Amniotic epithelial cell (primary cell): ENCODE data around the gene TMEM131.

Experiments
- DNase-seq: peaks from one replicate; pipeline ENCODE4 v3.0.0-alpha.2; 2010; ENCODE audit warnings: low read depth

Gene TMEM131

GRCh38 chr2:97759727-97760407 is 235.9 kb downstream of the TMEM131 start:
- DNase-seq, result no peak

GRCh38 chr2:97758131-97758705 is 237.5 kb downstream of the TMEM131 start:
- no peak for DNase-seq

DNA sequence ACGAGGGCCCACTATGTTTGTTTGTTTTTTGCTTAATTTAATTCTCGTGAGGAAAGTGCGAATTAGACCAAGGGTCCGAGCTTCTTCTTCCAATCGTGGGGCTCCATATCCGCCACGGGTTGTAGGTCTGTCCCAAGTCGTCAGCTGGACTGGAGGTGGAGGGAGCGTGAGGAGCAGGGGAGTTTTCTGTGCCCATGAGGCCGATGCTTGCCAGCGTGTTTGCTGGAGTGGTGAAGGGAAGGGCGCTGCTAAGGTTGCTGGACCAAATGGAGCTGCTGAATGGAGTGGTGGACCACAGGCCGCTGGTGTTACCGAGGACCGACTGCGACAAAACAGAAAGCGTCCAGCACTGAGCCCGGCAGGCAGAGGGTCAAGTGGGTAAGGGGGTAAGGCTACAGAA is 238.7 kb downstream of the TMEM131 start:
- no peak for DNase-seq

DNA sequence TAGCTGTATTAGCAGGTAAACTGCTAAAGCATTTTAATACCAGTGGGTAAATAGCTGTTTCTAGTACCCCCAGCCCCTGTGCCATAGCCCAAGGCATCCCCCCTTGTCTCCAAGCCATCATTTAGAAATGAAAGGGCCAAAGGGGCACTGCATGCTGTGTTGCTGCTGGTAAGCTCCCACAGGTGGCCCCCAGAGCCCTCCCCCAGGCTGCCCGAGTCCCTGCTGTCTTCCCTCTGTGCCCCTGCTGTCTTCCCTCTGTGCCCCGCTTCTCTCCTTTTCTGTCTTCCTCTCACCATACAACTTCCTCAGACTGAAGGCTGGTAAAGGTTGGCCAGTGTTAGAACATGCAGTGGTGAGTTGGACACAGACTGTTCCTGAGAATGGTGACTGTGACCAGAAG is 240.3 kb downstream of the TMEM131 start:
- DNase-seq, result no peak

- DNase-seq, result no peak
Measured at GRCh38 chr2:97754690-97755346, 240.9 kb downstream of the TMEM131 start.

DNA sequence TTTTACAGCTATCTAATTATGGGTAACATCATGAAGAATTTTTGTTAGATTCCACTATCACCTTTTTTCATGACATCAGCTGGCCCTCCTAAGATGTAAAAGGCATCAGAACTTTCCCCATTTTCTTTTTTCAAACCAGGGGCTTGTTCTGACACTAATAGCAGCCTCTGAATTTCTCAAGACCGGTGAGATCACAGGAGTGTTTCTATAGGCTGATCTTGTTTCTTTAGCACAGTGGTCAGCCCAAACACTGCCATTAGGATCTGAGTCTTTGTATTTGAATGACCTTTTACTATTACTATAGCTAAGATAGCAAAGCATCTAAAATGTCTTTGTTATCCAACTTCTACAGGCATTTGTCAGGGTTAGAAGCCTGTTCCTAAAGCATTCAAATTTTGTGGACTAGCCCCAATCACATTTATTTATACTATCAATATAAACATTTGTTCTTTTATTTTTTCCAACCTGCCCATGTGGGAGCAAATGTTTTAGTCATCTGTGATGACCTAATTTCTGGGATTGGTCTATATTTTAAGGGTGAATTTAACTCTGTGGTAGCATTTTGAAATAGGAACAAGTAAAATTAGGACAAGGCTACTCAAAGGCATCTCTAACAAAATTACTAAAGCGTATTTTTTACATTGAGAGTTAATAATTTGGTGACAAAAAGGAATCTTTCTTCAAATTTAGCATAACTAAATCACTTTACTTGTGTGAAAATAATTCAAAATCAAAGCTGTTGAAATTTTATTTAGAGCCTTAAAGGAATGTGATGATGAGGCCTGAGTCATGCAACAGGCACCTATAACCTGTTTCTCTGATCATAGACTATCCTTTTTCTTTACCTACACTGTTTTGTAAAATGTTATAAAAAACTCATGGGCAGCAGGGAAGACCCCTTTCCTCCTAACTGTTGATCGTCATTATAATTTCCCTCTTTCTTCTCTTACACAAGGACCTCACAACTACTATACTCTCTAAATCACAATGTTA is 243.1 kb downstream of the TMEM131 start:
- DNase-seq, result peak; percentile 19

- DNase-seq, result peak; percentile 20
Measured at GRCh38 chr2:97751752-97752151, 244.0 kb downstream of the TMEM131 start.

GRCh38 chr2:97750017-97750416 is 245.7 kb downstream of the TMEM131 start:
- DNase-seq, result no peak

GRCh38 chr2:97749581-97749980 is 246.2 kb downstream of the TMEM131 start:
- DNase-seq, result no peak

GRCh38 chr2:97747716-97748115 is 248.0 kb downstream of the TMEM131 start:
- peak; percentile 44 for DNase-seq

DNA sequence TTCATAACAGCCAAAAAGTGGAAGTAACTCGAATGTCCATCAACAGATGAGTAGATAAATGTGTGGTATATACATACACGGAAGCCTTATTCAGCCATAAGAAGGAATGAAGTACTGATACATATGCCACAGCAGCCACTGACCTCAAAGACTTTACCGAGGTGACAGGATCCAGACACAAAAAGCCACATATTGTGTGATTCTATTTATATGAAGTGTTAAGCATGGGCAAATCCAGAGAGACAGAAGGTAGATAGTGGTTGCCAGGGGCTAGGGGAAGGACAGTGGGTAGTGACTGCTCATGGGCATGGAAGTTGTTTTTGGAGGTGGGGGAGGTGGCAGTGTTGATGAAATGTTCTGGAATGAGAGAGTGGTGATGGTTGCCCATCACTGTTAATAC is 248.5 kb downstream of the TMEM131 start:
- no peak for DNase-seq

GRCh38 chr2:97745474-97746174 is 250.1 kb downstream of the TMEM131 start:
- DNase-seq, result no peak

- no peak for DNase-seq
Measured at GRCh38 chr2:97743913-97744312, 251.8 kb downstream of the TMEM131 start.

DNA sequence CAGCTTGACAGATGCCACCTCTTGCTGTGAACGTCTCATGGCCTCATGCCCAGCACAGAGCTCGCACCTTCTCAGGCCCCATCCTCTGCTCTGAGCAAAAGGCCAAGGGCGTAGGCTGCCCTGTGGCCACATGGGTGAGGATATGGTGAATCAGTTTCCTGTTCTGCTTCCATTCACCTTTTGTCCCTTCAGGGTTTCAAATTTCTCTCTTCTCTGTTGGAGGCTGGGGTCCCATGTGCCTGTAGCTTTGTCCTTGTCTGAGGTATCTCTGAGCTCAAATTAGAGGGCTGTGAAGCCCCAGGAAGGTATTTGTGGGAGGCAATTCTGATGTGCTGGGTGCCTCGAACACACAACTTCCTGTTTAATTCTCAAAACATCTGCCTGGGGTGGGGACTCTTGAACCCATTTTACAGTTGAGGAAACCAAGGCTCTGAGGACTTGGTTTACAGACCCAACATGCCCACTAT is 253.3 kb downstream of the TMEM131 start:
- DNase-seq, result no peak

- DNase-seq, result no peak
Measured at GRCh38 chr2:97741686-97742085, 254.1 kb downstream of the TMEM131 start.

DNA sequence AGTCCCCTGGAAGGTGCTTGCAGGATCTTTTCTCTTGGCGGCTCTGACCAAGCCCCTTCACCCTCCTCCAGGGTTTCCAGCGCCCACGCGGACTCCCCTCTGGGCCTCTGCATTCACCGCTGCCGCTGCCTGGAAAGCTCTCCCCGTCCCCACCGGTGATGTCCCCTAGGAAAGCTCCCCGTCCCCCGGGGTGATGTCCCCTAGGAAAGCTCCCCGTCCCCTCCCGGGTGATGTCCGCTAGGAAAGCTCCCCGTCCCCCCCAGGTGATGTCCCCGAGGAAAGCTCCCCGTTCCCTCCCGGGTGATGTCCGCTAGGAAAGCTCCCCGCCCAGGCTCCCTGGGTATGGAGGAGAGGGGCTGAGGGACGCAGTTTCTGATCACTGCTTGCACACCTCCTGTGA is 254.5 kb downstream of the TMEM131 start:
- DNase-seq, result no peak

DNA sequence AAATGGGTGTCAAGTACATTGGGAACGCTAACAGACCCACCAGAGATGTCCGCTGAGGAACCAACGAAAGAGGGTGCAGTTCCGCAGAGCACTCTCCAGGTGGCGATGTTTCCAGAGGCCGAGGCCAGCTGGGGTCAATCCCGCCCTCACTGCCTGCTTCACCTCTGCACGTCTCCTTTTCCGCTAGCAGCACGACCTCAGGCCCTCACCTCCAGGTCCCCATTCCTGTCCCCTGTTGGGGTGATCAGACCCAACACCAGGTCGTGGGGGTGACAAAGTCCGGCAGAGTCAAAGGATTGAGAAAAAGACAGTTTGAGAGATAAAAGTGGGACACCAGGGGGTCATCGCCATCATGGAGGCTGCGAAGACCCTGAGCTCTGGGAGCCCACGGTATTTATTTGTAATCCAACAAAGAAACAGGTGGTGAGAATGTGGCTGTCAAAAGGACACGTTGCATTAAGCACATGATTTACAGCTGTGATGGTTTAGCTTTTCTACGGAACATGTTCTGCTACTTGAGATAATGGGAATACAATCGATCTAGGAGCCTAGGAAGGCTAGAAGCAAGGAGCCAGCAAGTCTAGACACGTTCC is 255.1 kb downstream of the TMEM131 start:
- DNase-seq, result peak; percentile 42

DNA sequence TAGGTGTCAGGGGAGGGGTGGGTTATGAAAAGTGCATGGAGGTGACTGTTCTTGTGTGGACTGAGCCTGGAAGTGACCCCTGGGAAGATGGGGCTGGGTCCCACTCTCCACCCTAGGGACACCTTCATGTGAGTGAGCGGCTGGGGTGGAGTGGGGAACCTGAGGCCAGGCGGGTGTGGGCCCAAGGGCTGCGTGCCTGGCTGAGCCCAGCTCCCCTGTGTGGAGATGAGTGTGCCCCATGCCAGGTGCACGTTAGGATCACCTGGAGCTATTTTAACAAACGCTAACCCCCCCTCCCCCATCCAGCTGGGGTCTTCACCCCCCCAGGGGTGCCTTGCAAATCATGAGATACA is 255.9 kb downstream of the TMEM131 start:
- no peak for DNase-seq

DNA sequence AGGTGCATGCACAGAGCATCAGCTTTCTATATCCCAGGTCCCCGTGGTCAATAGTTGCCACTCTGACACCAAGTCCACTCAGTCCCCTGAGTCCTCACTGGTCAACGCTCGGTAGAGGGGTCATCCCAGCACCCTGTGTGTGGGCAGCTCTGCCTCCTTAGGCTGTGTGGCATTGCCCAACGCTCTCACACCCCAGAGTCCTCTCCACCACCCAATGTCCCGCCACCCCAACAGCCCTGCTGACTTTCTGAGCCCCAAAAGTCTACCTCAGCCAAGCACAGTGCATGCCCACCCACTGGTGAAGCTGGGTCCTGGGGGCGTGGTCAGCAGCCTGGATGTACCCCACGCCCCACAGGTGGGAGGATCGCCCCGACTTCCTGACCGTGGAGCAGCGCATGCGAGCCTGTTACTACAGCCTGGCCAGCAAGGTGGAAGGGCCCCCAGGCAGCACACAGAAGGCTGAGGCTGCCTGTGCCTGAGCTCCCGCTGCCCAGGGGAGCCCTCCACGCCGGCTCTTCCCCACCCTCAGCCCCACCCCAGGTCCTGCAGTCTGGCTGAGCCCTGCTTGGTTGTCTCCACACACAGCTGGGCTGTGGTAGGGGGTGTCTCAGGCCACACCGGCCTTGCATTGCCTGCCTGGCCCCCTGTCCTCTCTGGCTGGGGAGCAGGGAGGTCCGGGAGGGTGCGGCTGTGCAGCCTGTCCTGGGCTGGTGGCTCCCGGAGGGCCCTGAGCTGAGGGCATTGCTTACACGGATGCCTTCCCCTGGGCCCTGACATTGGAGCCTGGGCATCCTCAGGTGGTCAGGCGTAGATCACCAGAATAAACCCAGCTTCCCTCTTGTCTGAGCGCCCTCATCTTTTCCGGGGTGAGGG is 256.5 kb downstream of the TMEM131 start:
- no peak for DNase-seq
